Ascending aorta (tissue), 2 donors: Measurements from ENCODE around the gene KRT6A. TPM values are rescaled to one million over a fixed set of nuclear protein-coding genes. Genes with fewer than 3 reads are reported as not detected.

Experiments
- DNase-seq, 2 donors: peaks; one replicate each; pipeline ENCODE4 v3.0.0-alpha.2; 2019; ENCODE audit warnings: low spot score in 2 of 2
- H3K27ac ChIP-seq, 2 donors: fragments of 200-600 bp; sonication (generic); one replicate each; pipeline ENCODE4 v1.5.1; 2016 to 2017; ENCODE audit warnings: mild to moderate bottlenecking in 1 of 2
- H3K27me3 ChIP-seq: fragments of 200-600 bp; sonication (generic); one replicate; pipeline ENCODE4 v1.5.1; 2017
- H3K36me3 ChIP-seq, 2 donors: fragments of 200-600 bp; sonication (generic); one replicate each; pipeline ENCODE4 v1.5.1; 2016
- H3K4me1 ChIP-seq, 2 donors: fragments of 200-600 bp; sonication (generic); one replicate each; pipeline ENCODE4 v1.5.1; 2016 to 2017; ENCODE audit warnings: mild to moderate bottlenecking in 1 of 2
- H3K4me3 ChIP-seq, 2 donors: fragments of 200-600 bp; sonication (generic); one replicate each; pipeline ENCODE4 v1.5.1; 2016 to 2017; ENCODE audit warnings: mild to moderate bottlenecking in 1 of 2
- H3K9me3 ChIP-seq, 2 donors: fragments of 200-600 bp; sonication (generic); one replicate each; pipeline ENCODE4 v1.5.1; 2016
- CTCF ChIP-seq, 3 experiments: fragments of 200-600 bp in 2 of 3; fragments of 450-650 bp in 1 of 3; sonication (generic) in 2 of 3; IDR thresholded peaks; one replicate each; pipeline ENCODE4 v1.5.1; 2016 to 2019; ENCODE audit warnings: antibody characterized with exemption in 3 of 3, mild to moderate bottlenecking in 1 of 3, moderate library complexity in 1 of 3
- intact Hi-C: fragments of 100-400 bp; cut with DNase I; formaldehyde crosslinking; loops from one replicate; pipeline ENCODE4 v1.15.1; 2023
- total RNA-seq: library from RNA; depleted of rRNA; stranded (reverse); fragments of >200 nt; gene quantifications from one replicate; pipeline ENCODE4 v1.1.0, GENCODE V29; 2016

Gene KRT6A
- total RNA-seq, 1 donor from 2014 or later = 3.4 TPM

GRCh38 chr12:52539083-52539820 lies 46.2 kb upstream of the KRT6A start:
- no peak for TF ChIP-seq CTCF (IDR thresholded peaks at IDR 0.05)
- no peaks in the 10 kb centered on the region for H3K9me3 ChIP-seq
- no peaks in the 10 kb centered on the region for H3K4me1 ChIP-seq
- no peak overlapping the region for H3K4me3 ChIP-seq
- intact Hi-C loops = no loop called here
- H3K36me3 ChIP-seq = no peaks in the 10 kb centered on the region
- no peak overlapping the region for H3K27ac ChIP-seq
- no peak for DNase-seq
- no peaks in the 10 kb centered on the region for H3K27me3 ChIP-seq

- no peak overlapping the region for H3K4me3 ChIP-seq
- no peaks in the 10 kb centered on the region for H3K27me3 ChIP-seq
- TF ChIP-seq CTCF (IDR thresholded peaks at IDR 0.05) = no peak
- no peak for DNase-seq
- no peak overlapping the region for H3K27ac ChIP-seq
- intact Hi-C loops = no loop called here
- H3K36me3 ChIP-seq = no peaks in the 10 kb centered on the region
- no peaks in the 10 kb centered on the region for H3K4me1 ChIP-seq
- H3K9me3 ChIP-seq = no peaks in the 10 kb centered on the region
Observed at GRCh38 chr12:52537101-52537500, 44.0 kb upstream of the KRT6A start.

- H3K9me3 ChIP-seq = no peaks in the 10 kb centered on the region
- H3K27me3 ChIP-seq = no peaks in the 10 kb centered on the region
- H3K4me1 ChIP-seq = no peaks in the 10 kb centered on the region
- intact Hi-C loops = no loop called here
- TF ChIP-seq CTCF (IDR thresholded peaks at IDR 0.05) = no peak
- no peak overlapping the region for H3K4me3 ChIP-seq
- H3K27ac ChIP-seq = no peak overlapping the region
- H3K36me3 ChIP-seq = no peaks in the 10 kb centered on the region
- DNase-seq = no peak
Observed at GRCh38 chr12:52535574-52535973, 42.5 kb upstream of the KRT6A start.

GRCh38 chr12:52534482-52534881 lies 41.4 kb upstream of the KRT6A start:
- H3K36me3 ChIP-seq = no peaks in the 10 kb centered on the region
- TF ChIP-seq CTCF (IDR thresholded peaks at IDR 0.05) = no peak
- no peak for DNase-seq

GRCh38 chr12:52533686-52534470 lies 40.8 kb upstream of the KRT6A start:
- no peak for TF ChIP-seq CTCF (IDR thresholded peaks at IDR 0.05)
- no peak for DNase-seq
- Histone ChIP-seq H3K4me1 (no peaks in the 10 kb centered on the region), H3K27ac (no peak overlapping the region), H3K27me3 (no peaks in the 10 kb centered on the region), H3K4me3 (no peak overlapping the region), H3K9me3 (no peaks in the 10 kb centered on the region), H3K36me3 (no peaks in the 10 kb centered on the region)
- intact Hi-C loops = no loop called here

More at GRCh38 chr12:52534482-52534881, 41.4 kb upstream of the KRT6A start:
- Histone ChIP-seq H3K27ac (no peak overlapping the region), H3K4me1 (no peaks in the 10 kb centered on the region), H3K9me3 (no peaks in the 10 kb centered on the region), H3K27me3 (no peaks in the 10 kb centered on the region), H3K4me3 (no peak overlapping the region)
- intact Hi-C loops = no loop called here
